Measurements from ENCODE around the gene TMEM41B. TPM values are rescaled to one million over a fixed set of nuclear protein-coding genes. Genes with fewer than 3 reads are reported as not detected.
"Not testable (repeated sequence)": the region's sequence is repeated elsewhere in the genome, so short reads cannot be mapped to it uniquely, and the experiment has no call there.

The TMEM41B gene
- total RNA-seq, 4 donors from 2014 or later, result 14.4 to 23.5 (median 16.9) TPM

DNA sequence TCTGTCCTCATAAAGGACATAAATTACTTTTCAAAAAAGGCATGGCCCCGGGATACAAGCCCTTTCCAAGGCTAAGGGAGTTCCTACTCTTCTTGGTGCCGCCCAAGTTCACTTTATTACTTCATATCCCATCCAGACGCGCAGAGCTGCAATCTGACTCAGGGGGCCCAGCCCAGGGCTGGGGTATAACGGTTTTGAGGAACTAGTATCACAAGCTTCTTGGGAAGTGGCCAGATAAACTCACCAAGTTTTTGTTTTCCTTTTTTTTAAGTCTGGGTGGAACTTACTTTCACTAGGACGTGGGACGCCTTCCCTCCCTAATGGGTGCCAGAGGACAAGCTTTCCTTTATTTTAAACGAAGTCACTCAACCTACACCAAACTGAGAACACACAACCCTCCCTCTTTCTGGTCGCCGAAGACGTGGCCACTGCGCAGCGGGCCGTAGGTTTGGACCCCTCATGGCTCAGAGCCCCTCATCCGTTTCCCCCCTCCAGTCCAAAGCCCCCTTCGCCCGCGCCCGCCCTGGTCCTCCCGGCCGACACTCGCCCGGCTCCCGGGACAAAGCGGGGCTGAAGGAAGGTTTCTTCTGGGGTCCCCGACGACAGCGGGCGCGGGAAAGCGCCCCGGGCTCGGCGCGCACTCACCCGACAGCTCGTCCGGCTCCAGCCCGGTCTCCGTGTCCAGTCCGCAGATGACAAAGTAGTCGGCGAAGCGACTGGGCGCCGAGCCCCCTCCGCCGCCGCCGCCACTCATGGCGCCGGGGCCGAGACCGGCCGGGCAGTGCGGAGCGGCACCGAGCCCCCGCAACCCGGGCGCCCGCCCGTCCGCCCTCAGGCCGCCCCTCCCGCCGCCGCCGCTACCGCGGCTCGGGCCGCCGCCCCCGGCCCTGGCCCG lies 49.8 kb downstream of the TMEM41B start:
- TF ChIP-seq EP300 (IDR thresholded peaks at IDR 0.05) (no peak), POLR2AphosphoS5 (IDR thresholded peaks at IDR 0.05) (peak; percentile 35), POLR2A (IDR thresholded peaks at IDR 0.05) (peak in 1 of 2 donors; percentile 13)
- Histone ChIP-seq H3K4me3 (peak overlapping the region; percentile 77 to 99), H3K4me1 (peaks cover 0 to 51% (median 11%) of the 10 kb centered on the region in 3 donors), H3K27me3 (no peaks in the 10 kb centered on the region), H3K9me3 (no peaks in the 10 kb centered on the region), H3K27ac (peak overlapping the region; percentile 94 to 99 (median 98)), H3K36me3 (no peaks in the 10 kb centered on the region)
- WGBS, 2 donors (ENCODE audit: low coverage in 1 of 2), result 1% methylated on average over 14 to 18 of the region's 76 CpGs
- peak; percentile 76 for ATAC-seq

DNA sequence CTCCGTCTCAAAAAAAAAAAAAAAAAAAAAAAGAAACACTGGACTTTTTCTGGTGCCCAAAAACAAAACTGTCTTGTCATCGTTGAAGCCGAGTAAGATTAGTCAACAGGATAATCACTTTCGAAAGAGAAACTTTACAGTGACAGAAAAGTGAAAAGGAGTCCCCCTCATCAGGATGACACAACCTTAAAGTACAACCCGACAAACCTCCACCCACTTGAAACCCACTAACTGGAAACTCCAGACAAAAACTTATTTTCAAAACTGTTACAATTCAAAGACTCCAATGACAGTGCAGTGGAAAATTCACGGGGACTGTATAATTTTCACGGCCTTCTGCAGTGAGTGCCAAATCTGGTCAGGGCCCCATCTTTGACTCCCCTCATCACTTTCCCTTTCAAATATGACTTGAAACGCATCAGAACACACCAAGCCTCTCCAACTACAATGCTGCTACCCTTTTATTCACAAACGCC lies 50.5 kb downstream of the TMEM41B start:
- peaks cover 0 to 56% (median 11%) of the 10 kb centered on the region in 3 donors for H3K4me1 ChIP-seq
- 0% methylated on average over 7 to 8 of the region's 9 CpGs for WGBS, 2 donors (ENCODE audit: low coverage in 1 of 2)
- no peaks in the 10 kb centered on the region for H3K36me3 ChIP-seq
- TF ChIP-seq POLR2AphosphoS5 (IDR thresholded peaks at IDR 0.05) (no peak), POLR2A (IDR thresholded peaks at IDR 0.05) (no peak), EP300 (IDR thresholded peaks at IDR 0.05) (no peak)
- TF ChIP-seq, protein P1, sequence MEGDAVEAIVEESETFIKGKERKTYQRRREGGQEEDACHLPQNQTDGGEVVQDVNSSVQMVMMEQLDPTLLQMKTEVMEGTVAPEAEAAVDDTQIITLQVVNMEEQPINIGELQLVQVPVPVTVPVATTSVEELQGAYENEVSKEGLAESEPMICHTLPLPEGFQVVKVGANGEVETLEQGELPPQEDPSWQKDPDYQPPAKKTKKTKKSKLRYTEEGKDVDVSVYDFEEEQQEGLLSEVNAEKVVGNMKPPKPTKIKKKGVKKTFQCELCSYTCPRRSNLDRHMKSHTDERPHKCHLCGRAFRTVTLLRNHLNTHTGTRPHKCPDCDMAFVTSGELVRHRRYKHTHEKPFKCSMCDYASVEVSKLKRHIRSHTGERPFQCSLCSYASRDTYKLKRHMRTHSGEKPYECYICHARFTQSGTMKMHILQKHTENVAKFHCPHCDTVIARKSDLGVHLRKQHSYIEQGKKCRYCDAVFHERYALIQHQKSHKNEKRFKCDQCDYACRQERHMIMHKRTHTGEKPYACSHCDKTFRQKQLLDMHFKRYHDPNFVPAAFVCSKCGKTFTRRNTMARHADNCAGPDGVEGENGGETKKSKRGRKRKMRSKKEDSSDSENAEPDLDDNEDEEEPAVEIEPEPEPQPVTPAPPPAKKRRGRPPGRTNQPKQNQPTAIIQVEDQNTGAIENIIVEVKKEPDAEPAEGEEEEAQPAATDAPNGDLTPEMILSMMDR (IDR thresholded peaks at IDR 0.05), result no peak
- ATAC-seq, result no peak
- H3K4me3 ChIP-seq, result peak overlapping the region; percentile 77 to 99
- no peaks in the 10 kb centered on the region for H3K27me3 ChIP-seq
- H3K27ac ChIP-seq, result peak overlapping the region; percentile 94 to 99 (median 98)
- H3K9me3 ChIP-seq, result no peaks in the 10 kb centered on the region

DNA sequence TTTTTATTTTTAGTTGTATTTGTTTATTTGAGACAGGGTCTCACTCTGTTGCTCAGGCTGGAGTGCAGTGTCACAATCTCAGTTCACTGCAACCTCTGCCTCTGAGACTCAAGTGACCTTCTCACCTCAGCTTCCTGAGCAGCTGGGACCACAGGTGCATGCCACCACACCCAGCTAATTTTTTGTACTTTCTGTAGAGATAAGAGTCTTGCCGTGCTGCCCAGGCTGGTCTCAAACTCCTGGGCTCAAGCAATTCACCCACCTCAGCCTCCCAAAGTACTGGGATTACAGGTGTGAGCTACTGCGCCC lies 53.6 kb downstream of the TMEM41B start:
- ATAC-seq, result not testable (repeated sequence)
- peaks cover 0 to 52% (median 11%) of the 10 kb centered on the region in 3 donors for H3K4me1 ChIP-seq

DNA sequence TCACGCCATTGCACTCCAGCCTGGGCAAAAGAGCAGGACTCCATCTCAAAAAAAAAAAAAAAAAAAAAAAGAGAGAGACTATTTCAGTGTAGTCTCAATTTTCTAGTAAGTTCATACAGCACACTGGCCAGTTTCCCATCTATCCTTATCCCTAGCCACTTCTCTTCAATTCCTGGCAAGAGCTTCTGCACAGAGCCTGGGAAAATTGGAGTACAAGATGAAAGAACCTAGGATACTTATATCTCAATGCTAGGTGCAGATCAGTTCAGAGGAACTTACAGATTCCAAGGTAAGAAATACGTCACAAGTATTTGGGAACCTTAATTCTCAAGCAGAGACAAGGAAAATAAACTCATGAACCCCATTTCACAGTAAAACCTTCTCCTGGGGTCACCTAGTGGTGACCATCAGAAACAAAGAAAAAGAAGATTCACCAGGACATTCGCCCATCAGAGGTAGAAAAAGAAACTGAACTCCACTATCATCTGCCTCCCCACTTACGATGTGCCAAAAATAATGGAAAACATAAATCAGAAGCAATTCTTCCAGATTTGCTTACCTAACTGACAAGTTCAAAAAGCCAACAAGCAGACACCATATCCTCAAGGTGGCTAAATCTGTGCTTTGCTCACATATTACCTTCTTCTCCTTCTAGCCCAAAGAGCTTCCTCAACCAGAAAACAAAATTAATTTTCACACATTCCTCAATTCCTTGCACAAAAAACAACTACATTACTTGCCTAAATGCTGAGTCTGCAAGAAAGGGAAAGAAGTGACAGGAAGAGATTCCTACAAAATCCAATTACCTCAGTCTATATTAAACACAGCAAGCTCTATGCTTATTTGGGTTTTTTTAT lies 54.2 kb downstream of the TMEM41B start:
- peaks cover 0 to 7% of the 10 kb centered on the region in 2 donors for H3K36me3 ChIP-seq
- H3K4me3 ChIP-seq, result no peak overlapping the region
- no peaks in the 10 kb centered on the region for H3K27me3 ChIP-seq
- no peaks in the 10 kb centered on the region for H3K9me3 ChIP-seq
- 23 to 31% methylated on average over 3 of the region's 4 CpGs for WGBS, 2 donors (ENCODE audit: low coverage in 1 of 2)
- ATAC-seq, result no peak
- H3K4me1 ChIP-seq, result peaks cover 0 to 48% (median 11%) of the 10 kb centered on the region in 3 donors
- H3K27ac ChIP-seq, result no peak overlapping the region
- TF ChIP-seq, protein P1 (IDR thresholded peaks at IDR 0.05), result peak in 2 of 4 experiments; percentile 8 to 11
- TF ChIP-seq POLR2AphosphoS5 (IDR thresholded peaks at IDR 0.05) (no peak), EP300 (IDR thresholded peaks at IDR 0.05) (no peak)

More for the DNA sequence above, 53.6 kb downstream of the TMEM41B start:
- WGBS, 2 donors (ENCODE audit: low coverage in 1 of 2), result 83% methylated on average over 1 of the region's 2 CpGs; no CpG with 5 or more reads in 1 of the 2 donors
- H3K9me3 ChIP-seq, H3K4me3 ChIP-seq, H3K36me3 ChIP-seq, H3K27ac ChIP-seq, H3K27me3 ChIP-seq: not testable (repeated sequence)

DNA sequence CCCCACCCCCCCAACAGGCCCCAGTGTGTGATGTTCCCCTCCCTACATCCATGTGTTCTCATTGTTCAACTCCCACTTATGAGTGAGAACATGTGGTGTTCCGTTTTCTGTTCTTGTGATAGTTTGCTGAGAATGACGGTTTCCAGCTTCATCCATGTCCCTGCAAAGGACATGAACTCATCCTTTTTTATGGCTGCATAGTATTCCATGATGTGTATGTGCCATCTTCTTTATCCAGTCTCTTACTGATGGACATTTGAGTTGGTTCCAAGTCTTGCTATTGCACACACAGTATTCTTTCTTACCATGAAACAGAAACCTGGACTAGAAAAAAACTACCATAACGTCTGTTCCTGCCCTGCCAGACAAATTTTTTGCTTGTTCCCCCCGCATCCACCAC lies 56.1 kb downstream of the TMEM41B start:
- not testable (repeated sequence) for H3K9me3 ChIP-seq, ATAC-seq, H3K27me3 ChIP-seq, H3K36me3 ChIP-seq, H3K27ac ChIP-seq, H3K4me3 ChIP-seq
- WGBS, 2 donors (ENCODE audit: low coverage in 1 of 2), result 60 to 94% methylated on average over 1 to 4 of the region's 4 CpGs
- peaks cover 0 to 41% (median 11%) of the 10 kb centered on the region in 3 donors for H3K4me1 ChIP-seq

DNA sequence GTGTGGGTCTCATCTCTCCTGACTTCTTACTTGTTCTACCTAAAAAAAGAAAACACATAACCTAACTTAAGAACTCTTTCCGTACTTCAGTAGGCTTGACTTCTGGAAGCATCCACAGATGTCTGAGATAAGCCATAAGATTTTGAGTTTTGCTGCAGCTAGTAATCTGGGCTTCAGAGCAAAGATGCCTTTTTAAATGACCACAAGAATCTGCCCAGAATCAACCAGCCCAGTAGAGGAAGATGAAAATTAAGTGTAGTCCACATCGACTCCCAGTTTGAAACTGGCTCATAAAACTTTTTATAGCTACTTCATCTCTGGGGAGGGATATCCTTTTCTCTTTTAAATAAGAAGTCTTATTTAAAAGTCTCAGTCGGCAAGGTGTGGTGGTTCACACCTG lies 60.0 kb downstream of the TMEM41B start:
- WGBS, 2 donors (ENCODE audit: low coverage in 1 of 2), result 79 to 90% methylated on average over 3 of the region's 3 CpGs
- Histone ChIP-seq H3K27me3 (no peaks in the 10 kb centered on the region), H3K27ac (no peak overlapping the region), H3K36me3 (peaks cover 0 to 9% of the 10 kb centered on the region in 2 donors), H3K9me3 (no peaks in the 10 kb centered on the region), H3K4me1 (peaks cover 0 to 32% (median 0%) of the 10 kb centered on the region in 3 donors), H3K4me3 (no peak overlapping the region)
- no peak for ATAC-seq
- TF ChIP-seq, protein P1 (IDR thresholded peaks at IDR 0.05), result no peak
